Cerebellar cortex (tissue), 1 donor: ENCODE results near the gene EHMT1.
A peak's percentile ranks its signal among the peaks of the same experiment; 100 is the strongest.
"Not testable (repeated sequence)": the region's sequence is repeated elsewhere in the genome, so short reads cannot be mapped to it uniquely, and the experiment has no call there.

Source experiments
- DNase-seq: peaks from one replicate; pipeline ENCODE4 v3.0.0-alpha.2; 2015; ENCODE audit warnings: low spot score

The EHMT1 gene

DNA sequence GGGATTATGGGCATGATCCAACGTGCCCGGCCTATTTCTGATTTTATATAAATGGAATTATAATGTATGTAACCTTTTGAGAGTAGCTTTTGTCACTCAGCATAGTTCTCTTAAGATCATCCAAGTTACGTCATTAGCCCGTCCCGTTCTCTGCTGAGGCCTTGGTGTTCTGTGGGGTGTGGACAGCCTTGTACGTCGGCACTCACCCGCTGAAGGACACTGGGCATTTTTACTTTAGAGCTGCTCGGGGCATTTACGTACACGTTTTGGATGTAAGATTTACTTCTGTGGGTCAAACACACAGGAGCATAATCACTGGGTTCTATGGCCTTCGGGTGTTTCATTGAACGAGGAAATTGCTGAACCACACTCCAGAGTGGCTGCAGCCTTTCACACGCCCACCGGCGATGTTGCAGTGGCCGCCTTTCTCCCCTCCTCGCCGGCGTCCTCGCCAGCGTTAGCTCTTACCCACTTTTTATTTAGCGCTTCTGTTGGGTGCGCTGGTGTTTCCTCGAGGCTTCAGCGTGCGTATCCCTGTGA is 101.8 kb downstream of the EHMT1 start:
- DNase-seq: no peak

- DNase-seq: no peak
Measured at GRCh38 chr9:137721479-137721878, 102.7 kb downstream of the EHMT1 start.

DNA sequence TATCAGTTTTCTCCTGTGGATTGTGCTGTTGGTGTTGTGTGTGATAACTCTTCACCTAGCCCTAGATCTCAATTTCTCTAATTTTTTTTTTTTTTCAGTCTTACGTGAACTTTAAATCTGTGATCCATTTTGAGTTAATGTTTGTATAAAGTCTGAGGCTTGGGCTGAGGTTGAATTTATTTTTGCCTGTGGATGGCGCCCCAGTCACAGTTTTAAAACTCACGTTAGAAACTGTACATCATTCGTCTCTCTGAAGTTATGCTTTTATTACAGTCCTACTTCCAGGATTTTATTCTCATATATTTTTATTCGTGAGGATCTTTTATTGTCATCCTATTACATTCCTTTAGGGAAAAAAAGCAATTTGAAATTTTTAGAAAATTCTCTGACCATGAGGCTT is 103.1 kb downstream of the EHMT1 start:
- no peak for DNase-seq

GRCh38 chr9:137722481-137722880 is 103.7 kb downstream of the EHMT1 start:
- DNase-seq: no peak

GRCh38 chr9:137723356-137723755 is 104.6 kb downstream of the EHMT1 start:
- not testable (repeated sequence) for DNase-seq

- DNase-seq: no peak
Measured at GRCh38 chr9:137723783-137724445, 105.1 kb downstream of the EHMT1 start.

- no peak for DNase-seq
Measured at GRCh38 chr9:137724818-137725240, 106.0 kb downstream of the EHMT1 start.

DNA sequence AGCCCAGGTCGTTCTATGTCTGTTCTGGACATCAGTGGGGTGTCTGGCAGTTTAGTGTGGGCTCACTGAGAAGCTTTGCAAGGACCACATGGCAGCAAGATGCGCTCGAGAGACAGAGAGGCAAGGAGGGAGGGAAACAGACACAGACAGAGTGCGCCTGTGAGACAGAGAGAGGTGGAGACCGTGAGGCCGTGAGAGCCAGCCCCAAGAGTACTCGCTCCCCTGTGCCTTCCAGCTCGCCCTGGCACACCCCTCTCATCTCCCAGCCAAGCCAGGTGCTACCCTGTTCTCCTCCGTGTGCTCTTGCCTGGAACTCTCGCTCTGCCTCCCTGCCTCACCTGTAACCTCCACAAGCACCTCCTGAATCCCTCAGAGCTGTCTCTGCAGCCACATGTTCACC is 106.8 kb downstream of the EHMT1 start:
- DNase-seq: peak; percentile 35

GRCh38 chr9:137726336-137726735 is 107.5 kb downstream of the EHMT1 start:
- not testable (repeated sequence) for DNase-seq

GRCh38 chr9:137726764-137727163 is 108.0 kb downstream of the EHMT1 start:
- no peak for DNase-seq

DNA sequence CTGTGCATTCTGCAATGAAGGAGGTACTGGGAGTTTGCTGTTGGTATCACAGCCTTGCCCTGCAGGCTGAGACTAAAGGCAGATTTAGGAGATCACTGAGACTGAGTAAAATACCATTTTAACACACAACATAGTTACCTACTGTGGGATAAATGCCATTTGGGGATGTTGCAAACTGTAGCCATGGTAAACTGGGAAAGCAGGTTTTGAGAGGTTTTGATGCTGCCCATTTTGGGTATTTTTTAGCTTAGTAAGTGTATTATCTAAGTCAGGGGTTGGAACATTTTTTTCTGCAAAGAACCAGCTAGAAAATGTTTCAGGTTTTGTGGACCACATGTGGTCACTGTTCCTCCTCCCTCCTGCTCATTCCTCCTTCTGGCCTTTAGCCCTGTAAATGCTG is 108.9 kb downstream of the EHMT1 start:
- DNase-seq: no peak

- no peak for DNase-seq
Measured at GRCh38 chr9:137728444-137729311, 109.9 kb downstream of the EHMT1 start.

GRCh38 chr9:137731216-137731946 is 112.6 kb downstream of the EHMT1 start:
- no peak for DNase-seq

DNA sequence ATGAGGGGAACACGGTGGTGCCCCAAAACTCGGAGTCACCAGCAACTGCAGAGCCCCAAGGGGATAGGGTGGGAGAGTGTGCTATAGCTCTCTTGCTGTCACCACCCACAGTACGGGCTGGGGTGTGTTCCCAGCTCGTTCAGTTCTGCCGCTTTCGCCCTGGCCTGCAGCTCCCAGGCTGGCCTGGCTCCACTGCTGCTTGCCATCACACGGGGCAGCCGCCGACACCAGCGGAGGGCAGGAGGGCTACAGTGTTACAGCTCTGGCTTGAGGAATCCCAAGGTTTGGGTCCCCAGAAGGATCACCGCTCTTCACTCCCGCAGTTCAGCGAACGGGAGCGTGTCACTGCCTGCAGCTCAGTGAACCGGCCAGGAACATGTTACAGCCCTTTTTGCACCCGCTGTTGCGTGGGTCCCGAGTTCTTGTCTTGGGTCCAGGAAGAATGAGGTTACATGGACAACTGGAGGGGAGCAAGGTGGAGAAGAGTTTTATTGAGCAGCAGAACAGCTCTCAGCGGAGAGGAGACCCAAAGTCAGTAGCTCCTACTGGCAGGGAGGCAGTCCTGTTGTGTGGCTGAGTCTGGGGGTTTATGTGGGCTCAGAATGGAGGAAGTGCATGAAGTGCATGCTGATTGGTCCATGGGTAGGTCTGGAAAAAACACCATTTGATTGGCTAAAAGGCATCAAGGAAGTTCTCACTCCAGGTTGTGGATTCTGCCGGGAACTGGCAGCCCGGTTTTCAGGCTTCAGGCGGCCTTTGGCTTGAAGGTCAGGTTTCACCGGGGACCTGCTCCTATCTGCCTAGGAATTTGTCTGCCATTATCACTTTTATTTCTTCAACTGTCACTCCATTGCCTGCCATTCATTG is 113.4 kb downstream of the EHMT1 start:
- no peak for DNase-seq

- no peak for DNase-seq
Measured at GRCh38 chr9:137733429-137733828, 114.6 kb downstream of the EHMT1 start.

DNA sequence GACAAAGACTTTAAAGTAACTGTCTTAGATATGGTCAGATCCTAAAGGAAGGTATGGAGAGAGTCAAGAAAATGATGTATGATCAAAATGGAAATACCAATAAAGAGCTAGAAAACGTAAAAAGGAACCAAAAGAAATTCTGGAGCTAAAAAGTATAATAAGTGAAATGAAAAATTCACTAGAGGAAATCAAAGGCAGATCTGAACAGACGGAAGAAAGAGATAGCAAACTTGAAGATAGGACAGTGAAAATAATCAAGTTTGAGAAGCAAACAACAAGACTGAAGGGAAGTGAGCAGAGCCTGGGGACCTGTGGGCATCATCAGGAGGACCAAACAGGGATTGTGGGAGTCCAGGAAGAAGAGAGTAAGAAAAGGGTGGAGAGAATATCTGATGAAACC is 115.4 kb downstream of the EHMT1 start:
- DNase-seq: no peak

- DNase-seq: not testable (repeated sequence)
Measured at GRCh38 chr9:137738182-137738696, 119.4 kb downstream of the EHMT1 start.

GRCh38 chr9:137738703-137739102 is 119.9 kb downstream of the EHMT1 start:
- DNase-seq: no peak

DNA sequence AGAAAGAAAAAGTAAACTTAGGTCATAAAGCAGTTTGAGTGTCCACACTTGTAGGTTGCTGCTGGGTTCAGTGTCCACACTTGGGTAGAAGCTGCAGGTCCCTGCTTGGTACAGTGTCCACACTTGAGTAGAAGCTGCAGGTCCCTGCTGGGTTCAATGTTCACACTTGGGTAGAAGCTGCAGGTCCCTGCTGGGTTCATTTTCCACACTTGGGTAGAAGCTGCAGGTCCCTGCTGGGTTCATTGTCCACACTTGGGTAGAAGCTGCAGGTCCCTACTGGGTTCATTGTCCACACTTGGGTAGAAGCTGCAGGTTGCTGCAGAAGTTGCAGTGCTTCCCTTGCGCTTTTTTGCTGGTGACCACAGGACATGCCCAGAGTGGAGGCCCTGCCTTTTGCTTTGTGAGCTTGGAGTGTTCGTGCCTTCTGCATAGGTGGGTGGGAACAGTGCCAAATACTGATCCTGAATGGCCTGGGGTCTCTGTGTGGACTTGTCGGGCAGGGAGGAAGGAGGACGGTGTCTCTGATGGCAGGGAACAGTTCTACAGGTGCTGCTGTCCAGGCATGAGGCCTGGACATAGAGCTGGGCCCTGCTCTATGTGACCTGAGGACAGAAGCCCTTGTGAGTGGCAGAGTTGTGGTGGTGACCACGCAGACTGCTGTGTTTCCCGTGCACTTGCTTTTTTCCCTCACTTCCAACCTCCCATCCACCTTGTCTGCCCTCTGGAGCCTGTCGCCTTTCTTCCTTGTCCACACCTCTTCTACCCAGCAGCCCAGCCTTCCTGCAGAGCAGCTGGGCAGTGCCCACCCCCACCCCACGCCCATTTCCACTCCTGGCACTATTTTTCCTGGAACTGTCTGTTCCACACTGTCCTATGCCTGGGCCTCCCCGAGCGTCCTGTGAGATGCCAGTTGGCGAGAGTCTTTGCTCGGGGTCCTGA is 120.8 kb downstream of the EHMT1 start:
- no peak for DNase-seq

DNA sequence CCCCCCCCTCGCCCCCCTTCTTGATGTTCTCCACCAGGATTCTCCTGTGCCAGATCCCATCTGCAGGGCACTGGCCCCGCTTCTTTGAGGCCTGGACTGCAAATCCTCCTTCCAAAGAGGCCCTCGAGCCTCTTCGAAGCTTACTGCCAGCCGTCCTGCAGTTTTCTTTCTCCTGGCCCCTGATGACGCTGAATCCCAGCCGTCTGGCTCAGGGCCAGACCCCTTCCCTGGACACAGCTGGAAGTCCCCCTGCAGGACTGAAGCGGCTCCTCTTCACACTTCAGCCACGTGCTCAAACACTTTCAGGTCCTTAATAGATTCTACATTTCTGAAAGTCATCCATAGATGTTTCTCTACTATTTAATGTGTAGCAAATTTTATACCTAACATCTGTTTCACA is 121.5 kb downstream of the EHMT1 start:
- no peak for DNase-seq
